Gastroesophageal sphincter (tissue), 3 donors: ENCODE data around the gene NSMCE1.

Experiments used
- CTCF ChIP-seq, 4 experiments: fragments of 200-600 bp in 2 of 4; fragments of 450-650 bp in 2 of 4; sonication (generic) in 1 of 4; IDR thresholded peaks; one replicate each; pipeline ENCODE4 v1.5.1; 2017 to 2019; ENCODE audit warnings: antibody characterized with exemption in 4 of 4, mild to moderate bottlenecking in 2 of 4, moderate library complexity in 2 of 4
- EP300 ChIP-seq: sonication (generic); formaldehyde crosslinking; IDR thresholded peaks from one replicate; pipeline ENCODE4 v1.6.1; 2017; ENCODE audit warnings: antibody characterized with exemption, mild to moderate bottlenecking
- POLR2A ChIP-seq, 2 donors: fragments of 450-650 bp; IDR thresholded peaks; one replicate each; pipeline ENCODE4 v1.6.1; 2017; ENCODE audit warnings: antibody characterized with exemption in 2 of 2, mild to moderate bottlenecking in 2 of 2, moderate library complexity in 1 of 2
- POLR2AphosphoS5 ChIP-seq: sonication (generic); formaldehyde crosslinking; IDR thresholded peaks from one replicate; pipeline ENCODE4 v1.6.1; 2017; ENCODE audit warnings: antibody characterized with exemption

- TF ChIP-seq CTCF (IDR thresholded peaks at IDR 0.05) (peak in 3 of 4 experiments; percentile 22 to 36 (median 33)), POLR2AphosphoS5 (peak; percentile 87), POLR2A (IDR thresholded peaks at IDR 0.05) (peak; percentile 42 to 56), EP300 (no peak)
Measured at GRCh38 chr16:27268376-27269299, at the start of gene NSMCE1.
